Endodermal cell (in vitro differentiated cells): Measurements from ENCODE around the gene RYR2. TPM values are rescaled to one million over a fixed set of nuclear protein-coding genes. Genes with fewer than 3 reads are reported as not detected.

Source experiments
- DNase-seq: peaks from one replicate; pipeline ENCODE4 v3.0.0-alpha.2; 2017
- H3K27ac ChIP-seq: 2 replicates; pipeline ENCODE4 v1.5.1; 2013; ENCODE audit warnings: mild to moderate bottlenecking, low read depth, low read length, moderate library complexity
- H3K27me3 ChIP-seq: 2 replicates; pipeline ENCODE4 v1.6.1; 2013; ENCODE audit warnings: mild to moderate bottlenecking, low read length, moderate library complexity; ENCODE audit not compliant: insufficient read depth, control insufficient read depth, poor library complexity, severe bottlenecking
- H3K36me3 ChIP-seq: 2 replicates; pipeline ENCODE4 v1.7.0; 2013; ENCODE audit warnings: mild to moderate bottlenecking, low read length, moderate library complexity; ENCODE audit not compliant: control insufficient read depth, insufficient read depth
- H3K4me1 ChIP-seq: one replicate; pipeline ENCODE4 v1.7.0; 2013; ENCODE audit warnings: low read length; ENCODE audit not compliant: control insufficient read depth, insufficient read depth
- H3K4me3 ChIP-seq: 2 replicates; pipeline ENCODE4 v1.5.1; 2013; ENCODE audit warnings: mild to moderate bottlenecking, low read length, moderate library complexity
- H3K9ac ChIP-seq: 2 replicates; pipeline ENCODE4 v1.6.1; 2013; ENCODE audit warnings: mild to moderate bottlenecking, low read length, moderate library complexity; ENCODE audit not compliant: poor library complexity, severe bottlenecking; ENCODE audit errors: extremely low read depth
- H3K9me3 ChIP-seq: 2 replicates; pipeline ENCODE4 v1.6.1; 2013; ENCODE audit warnings: mild to moderate bottlenecking, low read length, moderate library complexity; ENCODE audit not compliant: control insufficient read depth
- H3K27ac Mint-ChIP-seq: 2 replicates; pipeline ENCODE4 v1.8.0; 2020; ENCODE audit warnings: mixed read lengths
- H3K27me3 Mint-ChIP-seq: 2 replicates; pipeline ENCODE4 v1.8.0; 2021; ENCODE audit warnings: mild to moderate bottlenecking, mixed read lengths; ENCODE audit not compliant: insufficient read depth
- H3K36me3 Mint-ChIP-seq: 2 replicates; pipeline ENCODE4 v1.8.0; 2020; ENCODE audit warnings: low read depth, mixed read lengths
- H3K4me1 Mint-ChIP-seq: 2 replicates; pipeline ENCODE4 v1.8.0; 2020; ENCODE audit warnings: mixed read lengths
- H3K4me3 Mint-ChIP-seq: 2 replicates; pipeline ENCODE4 v1.8.0; 2020; ENCODE audit warnings: mild to moderate bottlenecking, moderate library complexity, mixed read lengths
- H3K9me3 Mint-ChIP-seq: 2 replicates; pipeline ENCODE4 v1.8.0; 2020; ENCODE audit warnings: mild to moderate bottlenecking, mixed read lengths
- CTCF ChIP-seq: fragments of 200-600 bp; sonication (generic); conservative IDR thresholded peaks from 2 replicates; pipeline ENCODE4 v1.5.0; 2021; ENCODE audit warnings: antibody characterized with exemption, mild to moderate bottlenecking
- WGBS, 2 experiments: methylation state at CpG; one replicate each; pipeline versions ENCODE4 v1.1.5 to v1.1.7; 2013; ENCODE audit warnings: missing lambda C conversion rate in 2 of 2, mixed read lengths in 1 of 2; ENCODE audit not compliant: insufficient coverage in 1 of 2, insufficient read length in 1 of 2; 5-methylcytosine and 5-hydroxymethylcytosine counted together
- total RNA-seq, 2 donors: library from RNA; stranded (reverse); fragmentation: NEBNext Ultra II Directional in 1 of 2; extraction: Animal tissue kit (Norgen Biotek cat#: 25700) in 1 of 2; gene quantifications; 2 replicates in 1 of 2; 3 replicates in 1 of 2; pipeline ENCODE4 v1.2.1, GENCODE V29; 2021

RYR2 gene
- total RNA-seq, 2 donors from 2014 or later, result 0.95 to 2.4 TPM

GRCh38 chr1:237574536-237574935, 532.6 kb downstream of the RYR2 start:
- peaks cover 6% of the 10 kb centered on the region for H3K9me3 Mint-ChIP-seq
- Histone ChIP-seq H3K36me3 (no peaks in the 10 kb centered on the region), H3K4me1 (no peaks in the 10 kb centered on the region), H3K4me3 (no peak overlapping the region), H3K27me3 (no peaks in the 10 kb centered on the region), H3K9ac (no peak overlapping the region), H3K9me3 (no peaks in the 10 kb centered on the region), H3K27ac (no peak overlapping the region)
- DNase-seq, result no peak
- WGBS, 2 experiments, result 72 to 83% methylated on average over 2 of the region's 2 CpGs
- no peak for TF ChIP-seq CTCF
- H3K36me3 Mint-ChIP-seq, result peaks cover 2% of the 10 kb centered on the region
- H3K4me1 Mint-ChIP-seq, result no peaks in the 10 kb centered on the region
- H3K4me3 Mint-ChIP-seq, result no peak overlapping the region
- H3K27me3 Mint-ChIP-seq, result no peaks in the 10 kb centered on the region
- H3K27ac Mint-ChIP-seq, result no peak overlapping the region

- peaks cover 6% of the 10 kb centered on the region for H3K9me3 Mint-ChIP-seq
- H3K4me1 ChIP-seq, result no peaks in the 10 kb centered on the region
- H3K27ac Mint-ChIP-seq, result no peak overlapping the region
- H3K36me3 ChIP-seq, result no peaks in the 10 kb centered on the region
- H3K9me3 ChIP-seq, result no peaks in the 10 kb centered on the region
- no peaks in the 10 kb centered on the region for H3K27me3 ChIP-seq
- no peaks in the 10 kb centered on the region for H3K27me3 Mint-ChIP-seq
- no peak for TF ChIP-seq CTCF
- H3K4me3 ChIP-seq, result no peak overlapping the region
- no peaks in the 10 kb centered on the region for H3K4me1 Mint-ChIP-seq
- no peak overlapping the region for H3K4me3 Mint-ChIP-seq
- no peak overlapping the region for H3K9ac ChIP-seq
- no peak overlapping the region for H3K27ac ChIP-seq
- WGBS, 2 experiments, result 90% methylated on average over 3 of the region's 3 CpGs; no CpG with 5 or more reads in 1 of the 2 experiments
- H3K36me3 Mint-ChIP-seq, result peaks cover 2% of the 10 kb centered on the region
- no peak for DNase-seq
Observed at GRCh38 chr1:237578540-237578939, 536.6 kb downstream of the RYR2 start.

GRCh38 chr1:237580726-237581125, 538.7 kb downstream of the RYR2 start:
- DNase-seq, result no peak
- H3K4me1 Mint-ChIP-seq, result no peaks in the 10 kb centered on the region
- Histone ChIP-seq H3K4me1 (no peaks in the 10 kb centered on the region), H3K9me3 (no peaks in the 10 kb centered on the region), H3K36me3 (no peaks in the 10 kb centered on the region), H3K9ac (no peak overlapping the region), H3K27ac (no peak overlapping the region), H3K27me3 (no peaks in the 10 kb centered on the region), H3K4me3 (no peak overlapping the region)
- no peak for TF ChIP-seq CTCF
- no peaks in the 10 kb centered on the region for H3K36me3 Mint-ChIP-seq
- 96 to 100% methylated on average over 1 to 2 of the region's 2 CpGs for WGBS, 2 experiments
- peaks cover 6% of the 10 kb centered on the region for H3K9me3 Mint-ChIP-seq
- H3K27ac Mint-ChIP-seq, result no peak overlapping the region
- no peak overlapping the region for H3K4me3 Mint-ChIP-seq
- no peaks in the 10 kb centered on the region for H3K27me3 Mint-ChIP-seq
